C4-2B (cell line): ENCODE results near the gene TPR.

Experiments
- H3K27ac ChIP-seq: fragments of 450-650 bp; 2 replicates; pipeline ENCODE4 v1.5.1; 2017
- ZFX ChIP-seq: fragments of 450-650 bp; IDR thresholded peaks from 2 replicates; pipeline ENCODE4 v1.6.1; 2017
- TF ChIP-seq, protein P1 (sequence below): fragments of 450-650 bp; conservative IDR thresholded peaks from 2 replicates; pipeline ENCODE4 v1.5.1; 2017; ENCODE audit warnings: mild to moderate bottlenecking

Gene TPR

DNA sequence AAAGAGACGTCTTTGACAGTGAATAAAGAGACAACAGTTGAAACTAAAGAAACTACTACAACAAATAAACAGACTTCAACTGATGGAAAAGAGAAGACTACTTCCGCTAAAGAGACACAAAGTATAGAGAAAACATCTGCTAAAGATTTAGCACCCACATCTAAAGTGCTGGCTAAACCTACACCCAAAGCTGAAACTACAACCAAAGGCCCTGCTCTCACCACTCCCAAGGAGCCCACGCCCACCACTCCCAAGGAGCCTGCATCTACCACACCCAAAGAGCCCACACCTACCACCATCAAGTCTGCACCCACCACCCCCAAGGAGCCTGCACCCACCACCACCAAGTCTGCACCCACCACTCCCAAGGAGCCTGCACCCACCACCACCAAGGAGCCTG is 68.5 kb downstream of the TPR start:
- TF ChIP-seq, protein P1, sequence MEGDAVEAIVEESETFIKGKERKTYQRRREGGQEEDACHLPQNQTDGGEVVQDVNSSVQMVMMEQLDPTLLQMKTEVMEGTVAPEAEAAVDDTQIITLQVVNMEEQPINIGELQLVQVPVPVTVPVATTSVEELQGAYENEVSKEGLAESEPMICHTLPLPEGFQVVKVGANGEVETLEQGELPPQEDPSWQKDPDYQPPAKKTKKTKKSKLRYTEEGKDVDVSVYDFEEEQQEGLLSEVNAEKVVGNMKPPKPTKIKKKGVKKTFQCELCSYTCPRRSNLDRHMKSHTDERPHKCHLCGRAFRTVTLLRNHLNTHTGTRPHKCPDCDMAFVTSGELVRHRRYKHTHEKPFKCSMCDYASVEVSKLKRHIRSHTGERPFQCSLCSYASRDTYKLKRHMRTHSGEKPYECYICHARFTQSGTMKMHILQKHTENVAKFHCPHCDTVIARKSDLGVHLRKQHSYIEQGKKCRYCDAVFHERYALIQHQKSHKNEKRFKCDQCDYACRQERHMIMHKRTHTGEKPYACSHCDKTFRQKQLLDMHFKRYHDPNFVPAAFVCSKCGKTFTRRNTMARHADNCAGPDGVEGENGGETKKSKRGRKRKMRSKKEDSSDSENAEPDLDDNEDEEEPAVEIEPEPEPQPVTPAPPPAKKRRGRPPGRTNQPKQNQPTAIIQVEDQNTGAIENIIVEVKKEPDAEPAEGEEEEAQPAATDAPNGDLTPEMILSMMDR: no peak
- TF ChIP-seq ZFX: no peak
- H3K27ac ChIP-seq: no peak overlapping the region

DNA sequence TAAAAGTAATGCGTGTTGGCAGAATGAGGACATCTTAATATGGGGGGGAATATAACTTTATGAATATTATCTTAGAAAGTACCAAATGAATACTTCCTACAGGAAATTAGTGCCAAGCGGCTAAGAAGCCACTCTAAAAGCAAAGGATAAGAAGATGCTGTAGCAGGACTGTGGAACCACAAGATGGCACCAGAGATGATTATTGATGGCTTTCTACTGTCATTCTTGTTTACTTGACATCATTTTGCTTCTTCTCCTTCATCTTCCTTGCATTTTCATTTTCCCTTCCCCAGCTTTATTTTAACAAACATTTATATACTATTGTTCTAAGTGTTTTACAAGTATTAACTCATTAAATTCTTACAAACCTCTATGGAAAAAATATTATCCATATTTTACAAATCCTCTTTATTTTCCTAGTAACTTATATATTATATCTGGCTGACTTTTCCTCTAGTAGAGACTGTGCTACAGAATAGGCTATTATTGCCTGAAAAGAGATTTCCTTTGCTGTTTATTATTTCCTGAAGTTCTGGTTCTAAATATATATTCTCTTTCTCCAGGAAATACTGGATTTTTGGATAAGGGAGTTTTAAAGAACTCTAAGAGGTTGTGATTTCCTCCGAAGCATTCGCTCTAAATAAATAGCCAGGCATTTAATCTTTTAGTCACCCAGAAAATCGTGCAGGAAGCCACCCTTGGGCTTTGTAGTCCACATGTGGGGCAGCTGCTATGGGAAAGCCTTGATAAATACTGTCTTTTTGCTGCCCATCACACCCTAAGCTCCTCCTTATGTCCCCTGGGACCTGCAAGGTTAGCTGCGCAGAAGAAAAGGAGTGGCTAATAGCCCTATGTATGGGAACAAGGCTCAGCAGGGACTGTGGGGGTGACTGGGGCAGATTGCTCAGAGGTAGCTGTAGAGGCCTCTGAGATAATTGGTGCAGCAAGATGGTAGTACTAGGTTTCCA is 69.8 kb downstream of the TPR start:
- TF ChIP-seq ZFX: no peak
- TF ChIP-seq, protein P1: peak; percentile 80
- no peak overlapping the region for H3K27ac ChIP-seq

DNA sequence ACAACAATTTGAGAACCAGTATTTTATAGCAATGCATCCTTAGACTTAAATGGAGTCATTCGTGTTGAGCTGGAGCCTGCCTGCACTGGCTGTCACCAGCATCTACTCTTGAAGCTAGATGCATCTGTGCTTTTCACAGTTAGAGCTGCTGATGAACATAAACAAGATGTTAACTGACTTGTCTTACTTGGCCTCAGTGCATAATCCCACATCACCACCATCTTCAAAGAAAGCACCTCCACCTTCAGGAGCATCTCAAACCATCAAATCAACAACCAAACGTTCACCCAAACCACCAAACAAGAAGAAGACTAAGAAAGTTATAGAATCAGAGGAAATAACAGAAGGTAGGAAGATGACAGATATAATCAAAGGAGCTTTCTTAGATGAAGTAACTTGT is 71.1 kb downstream of the TPR start:
- TF ChIP-seq ZFX: no peak
- TF ChIP-seq, protein P1: no peak
- no peak overlapping the region for H3K27ac ChIP-seq

DNA sequence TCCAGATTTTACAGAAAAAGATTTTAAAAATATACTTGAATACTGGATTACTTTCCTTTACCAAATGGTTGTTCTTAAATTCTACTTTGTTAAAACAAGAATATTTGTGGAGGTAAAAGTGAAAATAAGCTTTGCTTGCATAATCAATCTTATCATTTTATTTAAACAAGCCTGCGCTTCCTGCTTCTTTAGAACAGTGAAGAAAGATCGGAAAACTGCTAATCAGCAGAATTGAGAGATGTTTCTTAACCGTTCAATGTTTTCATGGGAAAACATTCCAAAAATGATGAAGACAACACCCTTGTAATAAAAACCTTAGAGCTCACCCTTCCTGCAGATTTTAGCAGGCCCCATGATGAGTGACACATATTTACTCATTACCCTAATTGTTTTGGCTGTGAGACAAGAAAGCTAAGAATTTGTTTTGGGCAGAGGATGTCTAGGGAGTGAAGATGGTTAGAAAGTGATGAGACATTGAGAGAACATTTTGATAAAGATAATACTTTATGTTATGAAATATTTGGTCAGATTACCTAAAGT is 72.6 kb downstream of the TPR start:
- H3K27ac ChIP-seq: no peak overlapping the region
- no peak for TF ChIP-seq ZFX

DNA sequence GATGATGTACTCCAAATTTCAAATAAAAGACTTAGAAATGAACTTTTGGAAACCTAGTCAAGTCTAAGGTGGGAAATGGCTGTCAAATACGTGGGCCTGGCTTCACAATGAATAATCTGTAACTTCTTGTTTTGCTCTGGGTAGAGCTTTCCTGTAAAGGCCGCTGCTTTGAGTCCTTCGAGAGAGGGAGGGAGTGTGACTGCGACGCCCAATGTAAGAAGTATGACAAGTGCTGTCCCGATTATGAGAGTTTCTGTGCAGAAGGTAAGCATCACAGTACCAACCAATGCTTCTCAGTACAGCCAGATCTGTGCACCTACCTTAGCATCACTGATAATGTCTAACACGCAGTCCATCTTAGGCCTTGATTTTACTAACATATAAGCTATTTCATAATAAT is 73.6 kb downstream of the TPR start:
- no peak overlapping the region for H3K27ac ChIP-seq
- TF ChIP-seq, protein P1: no peak
- no peak for TF ChIP-seq ZFX

DNA sequence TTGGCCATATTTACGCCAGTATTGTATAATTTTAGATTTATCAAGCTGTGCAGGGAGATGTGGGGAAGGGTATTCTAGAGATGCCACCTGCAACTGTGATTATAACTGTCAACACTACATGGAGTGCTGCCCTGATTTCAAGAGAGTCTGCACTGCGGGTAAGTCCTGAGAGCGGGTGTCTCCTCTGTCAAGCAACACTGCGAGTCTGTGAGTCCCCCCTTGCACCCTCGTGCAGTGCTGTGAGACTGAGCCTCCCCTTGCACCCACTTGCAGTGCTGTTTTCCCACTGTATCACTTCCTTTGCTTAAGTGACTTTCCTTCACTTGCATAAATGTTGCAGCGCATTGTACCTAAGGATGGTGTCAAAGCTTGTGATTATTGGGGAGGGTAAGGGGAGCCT is 75.0 kb downstream of the TPR start:
- TF ChIP-seq, protein P1: no peak
- no peak for TF ChIP-seq ZFX
- H3K27ac ChIP-seq: no peak overlapping the region

DNA sequence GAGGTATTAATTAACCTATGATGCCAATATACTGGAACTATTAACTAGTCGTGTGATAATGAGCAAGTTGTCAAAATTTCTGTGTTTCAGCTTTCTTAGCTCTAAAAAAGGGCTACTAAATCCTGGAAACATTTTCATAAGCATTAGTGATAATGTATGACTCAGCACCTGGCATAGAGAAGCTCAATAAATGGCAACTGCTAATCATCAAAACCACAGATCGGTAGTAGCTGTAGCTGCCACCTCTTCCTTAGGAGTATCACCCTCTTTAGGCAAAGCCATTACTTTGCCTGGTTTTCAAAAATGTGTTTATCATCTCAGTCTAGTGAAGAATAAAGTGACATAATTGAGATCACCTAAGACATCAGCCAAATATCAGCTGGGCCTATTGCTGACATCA is 75.5 kb downstream of the TPR start:
- H3K27ac ChIP-seq: no peak overlapping the region
- TF ChIP-seq, protein P1: no peak
- no peak for TF ChIP-seq ZFX
